HuH-7 (cell line): ENCODE measurements around the gene NDUFB3.
"Not testable (repeated sequence)": the region's sequence is repeated elsewhere in the genome, so short reads cannot be mapped to it uniquely, and the experiment has no call there.

ENCODE experiments used
- DNase-seq: peaks from one replicate; pipeline ENCODE4 v3.0.0; 2011; ENCODE audit warnings: low spot score

Gene NDUFB3

DNA sequence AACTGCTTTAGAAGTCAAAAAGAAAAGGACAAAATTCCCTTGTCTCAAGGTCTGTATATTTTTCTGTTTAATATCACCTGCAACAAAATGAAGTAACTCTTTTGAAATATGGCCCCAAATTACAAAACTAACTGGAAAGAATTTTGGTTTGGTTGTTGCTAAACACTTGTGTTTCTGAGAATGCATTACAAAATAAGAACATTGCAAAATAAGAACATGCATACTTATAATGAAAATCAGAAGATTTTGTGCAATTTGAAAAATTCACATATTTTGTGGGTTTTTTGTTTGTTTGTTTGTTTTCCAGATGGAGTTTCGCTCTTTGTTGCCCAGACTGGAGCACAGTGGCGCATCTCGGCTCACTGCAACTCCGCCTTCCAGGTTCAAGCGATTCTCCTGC lies 21.8 kb downstream of the NDUFB3 start:
- no peak for DNase-seq

DNA sequence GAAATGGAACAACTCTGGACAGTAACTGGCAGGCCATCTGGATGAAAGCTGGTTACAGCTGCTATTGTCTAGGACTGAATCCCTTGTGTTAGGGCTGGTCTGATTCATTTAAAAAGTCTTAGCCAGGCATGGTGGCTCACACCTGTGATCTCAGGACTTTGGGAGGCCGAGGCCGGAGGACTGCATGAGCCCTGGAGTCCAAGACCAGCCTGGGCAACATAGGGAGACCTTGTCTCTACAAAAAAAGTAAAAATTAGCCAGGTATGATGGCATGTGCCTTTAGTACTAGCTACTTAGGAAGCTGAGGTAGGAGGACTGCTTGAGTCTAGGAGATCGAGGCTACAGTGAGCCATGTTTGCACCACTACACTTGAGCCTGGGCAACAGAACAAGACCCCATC lies 28.7 kb downstream of the NDUFB3 start:
- DNase-seq, result no peak

DNA sequence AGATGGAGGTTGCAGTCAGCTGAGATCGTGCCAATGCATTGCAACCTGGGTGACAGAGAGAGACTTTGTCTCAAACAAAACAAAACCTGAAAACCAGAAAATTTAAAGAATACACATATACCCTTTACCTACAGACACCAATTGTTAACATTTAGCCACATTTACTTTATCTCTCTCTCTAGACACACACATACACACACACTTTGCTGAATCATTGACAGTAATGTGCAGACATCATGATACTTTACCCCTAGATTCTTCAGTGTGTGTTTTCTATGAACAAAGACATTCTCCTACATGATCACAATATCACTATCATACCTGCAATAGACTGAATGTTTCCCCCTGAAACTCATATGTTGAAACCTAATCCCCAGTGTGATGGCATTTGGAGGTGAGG lies 34.0 kb downstream of the NDUFB3 start:
- DNase-seq, result no peak

DNA sequence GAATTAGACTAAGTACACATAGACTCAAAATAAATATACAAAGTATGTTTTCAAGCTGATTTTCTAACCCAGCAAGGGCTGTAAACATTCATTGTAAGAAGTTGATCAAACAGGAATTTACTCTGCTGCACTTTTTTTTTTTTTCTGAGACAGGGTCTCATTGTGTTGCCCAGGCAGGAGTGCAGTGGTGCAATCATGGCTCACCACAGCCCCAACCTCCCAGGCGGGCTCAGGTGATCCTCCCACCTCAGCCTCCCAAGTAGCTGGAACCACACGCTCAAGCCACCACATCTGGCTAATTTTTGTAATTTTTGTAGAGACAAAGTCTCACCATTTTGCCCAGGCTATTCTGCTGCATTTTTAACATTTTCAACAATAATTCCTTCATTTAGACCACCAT lies 35.8 kb downstream of the NDUFB3 start:
- no peak for DNase-seq

DNA sequence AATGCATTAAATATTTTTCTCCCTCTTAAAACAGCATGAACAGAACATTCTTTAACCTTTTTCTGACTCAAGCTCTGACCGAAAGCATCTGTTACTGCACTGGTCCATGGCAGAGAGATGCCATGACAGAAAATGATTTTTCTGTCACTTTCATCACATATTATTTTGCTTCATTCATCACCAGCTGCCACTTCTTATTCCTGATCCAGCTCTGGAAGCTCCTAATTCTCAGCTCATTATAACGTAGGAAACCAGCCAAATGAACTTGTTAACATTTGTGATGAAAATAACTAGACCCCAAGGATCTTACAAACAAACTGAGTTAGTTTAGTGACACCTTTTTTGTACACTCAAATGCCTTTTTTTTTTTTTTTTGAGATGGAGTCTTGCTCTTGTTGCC lies 36.5 kb downstream of the NDUFB3 start:
- DNase-seq, result no peak

GRCh38 chr2:201109186-201109585 lies 37.4 kb downstream of the NDUFB3 start:
- no peak for DNase-seq

DNA sequence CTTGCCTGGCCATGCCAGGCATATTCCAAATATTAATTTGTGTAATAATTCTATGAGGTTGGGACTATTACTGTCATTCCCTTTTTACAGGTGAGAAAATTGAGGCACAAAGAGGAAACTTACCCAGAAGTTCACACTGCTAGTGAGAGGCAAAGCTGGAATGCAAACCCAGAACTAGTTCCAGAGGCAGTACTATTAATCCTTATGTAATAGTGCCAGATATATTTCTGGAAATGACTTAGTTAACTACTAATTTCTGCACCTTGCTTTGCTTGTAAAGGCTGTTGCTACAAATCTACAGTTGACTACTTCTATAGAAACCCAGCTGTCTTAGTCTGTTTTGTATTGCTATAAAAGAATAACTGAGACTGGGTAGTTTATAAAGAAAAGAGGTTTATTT lies 38.8 kb downstream of the NDUFB3 start:
- DNase-seq, result no peak

DNA sequence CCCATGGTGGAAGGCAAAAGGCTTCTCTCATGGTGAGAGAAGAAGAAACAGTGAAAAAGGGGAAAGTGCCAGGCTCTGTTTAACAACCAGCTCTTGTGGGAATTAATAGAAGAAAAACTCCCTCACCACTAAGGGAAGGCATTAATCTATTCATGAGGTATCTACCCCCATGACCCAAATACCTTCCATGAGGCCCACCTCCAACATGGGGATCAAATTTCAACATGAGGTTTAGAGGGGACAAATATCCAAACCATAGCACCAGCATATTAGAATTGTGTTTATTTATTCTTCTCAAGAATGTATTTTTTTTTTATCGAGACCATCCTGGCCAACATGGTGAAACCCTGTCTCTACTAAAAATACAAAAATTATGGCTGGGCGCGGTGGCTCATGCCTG lies 39.3 kb downstream of the NDUFB3 start:
- no peak for DNase-seq

GRCh38 chr2:201114350-201114749 lies 42.5 kb downstream of the NDUFB3 start:
- no peak for DNase-seq

- DNase-seq, result no peak
Measured at GRCh38 chr2:201114846-201115245, 43.0 kb downstream of the NDUFB3 start.

DNA sequence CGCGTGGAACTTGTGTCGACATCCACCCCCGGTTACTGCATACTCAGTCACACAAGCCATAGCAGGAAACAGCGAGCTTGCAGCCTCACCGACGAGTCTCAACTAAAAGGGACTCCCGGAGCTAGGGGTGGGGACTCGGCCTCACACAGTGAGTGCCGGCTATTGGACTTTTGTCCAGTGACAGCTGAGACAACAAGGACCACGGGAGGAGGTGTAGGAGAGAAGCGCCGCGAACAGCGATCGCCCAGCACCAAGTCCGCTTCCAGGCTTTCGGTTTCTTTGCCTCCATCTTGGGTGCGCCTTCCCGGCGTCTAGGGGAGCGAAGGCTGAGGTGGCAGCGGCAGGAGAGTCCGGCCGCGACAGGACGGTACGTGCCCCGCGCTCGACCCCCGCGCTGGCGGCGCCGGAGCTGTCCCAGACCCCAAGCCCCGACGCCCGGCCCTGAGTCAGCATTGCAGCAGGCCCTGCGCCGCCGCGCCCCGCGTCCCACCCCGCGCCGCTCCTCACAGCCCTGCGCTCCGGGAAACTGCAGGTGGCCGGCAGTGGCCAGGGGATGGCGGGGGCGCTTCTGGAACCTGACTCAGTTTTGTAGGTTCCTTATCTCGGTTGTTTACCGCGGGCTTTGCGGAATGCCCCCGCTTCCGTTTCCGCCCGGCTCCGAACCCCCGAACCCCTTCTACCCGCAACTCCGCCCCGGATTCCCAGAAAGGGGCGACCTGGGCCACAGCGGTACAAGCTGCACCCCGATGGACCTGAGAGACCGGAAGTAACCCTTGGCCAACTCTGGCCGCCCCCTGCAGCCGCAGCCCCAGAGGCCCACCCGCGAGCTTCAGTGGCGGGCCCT lies 44.5 kb downstream of the NDUFB3 start, which contains the start of gene CFLAR:
Gene CFLAR, plus strand, starts transcription at position 50 of the 844 bp plus-strand sequence. CDS start 13,702 bp downstream, outside the sequence.
- peak; percentile 61 for DNase-seq

GRCh38 chr2:201116959-201117734 lies 45.3 kb downstream of the NDUFB3 start:
- DNase-seq, result peak; percentile 48

- DNase-seq, result not testable (repeated sequence)
Measured at GRCh38 chr2:201117735-201118094, 45.9 kb downstream of the NDUFB3 start.

- peak; percentile 64 for DNase-seq
Measured at GRCh38 chr2:201118121-201118960, 46.5 kb downstream of the NDUFB3 start.

GRCh38 chr2:201118961-201119854 lies 47.4 kb downstream of the NDUFB3 start:
- DNase-seq, result no peak

GRCh38 chr2:201122276-201122675 lies 50.5 kb downstream of the NDUFB3 start:
- DNase-seq, result no peak

DNA sequence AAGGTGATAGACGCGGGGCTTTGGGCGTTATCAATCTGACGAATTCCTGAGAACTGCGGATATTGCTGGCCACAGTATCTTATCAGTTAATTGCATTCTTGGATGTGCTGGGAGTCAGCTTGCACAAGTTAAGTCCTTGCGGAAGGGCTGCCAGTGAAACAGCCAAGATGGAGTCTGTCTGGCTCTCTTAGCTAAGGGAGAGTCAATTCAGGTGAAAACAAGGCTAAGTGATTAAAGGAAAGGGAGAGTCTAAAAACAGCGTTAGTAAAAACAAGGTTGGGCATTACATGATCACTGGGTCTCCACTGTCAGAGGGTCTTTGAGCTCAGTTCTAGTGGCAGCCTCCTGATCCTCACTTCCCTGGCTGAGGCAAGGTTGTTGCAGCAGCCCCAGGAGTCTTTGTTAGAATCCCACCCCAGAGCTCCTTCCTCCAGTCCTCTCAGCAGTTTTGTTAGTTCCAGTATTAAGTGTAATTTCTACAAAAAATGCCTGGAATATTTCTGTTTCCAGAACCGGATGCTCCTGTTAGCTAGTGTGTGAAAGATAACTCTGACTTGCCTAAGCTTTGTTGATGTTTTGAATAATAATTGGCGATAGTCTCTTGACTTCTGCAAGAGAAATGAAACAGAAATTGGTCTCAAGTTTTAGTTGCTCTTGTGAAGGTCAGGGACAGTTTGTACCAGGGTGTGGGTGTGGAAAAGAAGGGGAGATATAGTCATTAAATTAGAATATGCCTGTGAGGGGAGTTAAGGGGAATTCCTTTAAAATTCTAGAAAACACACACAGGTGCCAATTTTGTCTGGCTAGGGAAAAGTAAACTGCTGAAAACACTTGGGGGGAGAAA lies 54.7 kb downstream of the NDUFB3 start:
- no peak for DNase-seq

GRCh38 chr2:201127152-201127511 lies 55.3 kb downstream of the NDUFB3 start:
- no peak for DNase-seq

- no peak for DNase-seq
Measured at GRCh38 chr2:201127570-201127969, 55.8 kb downstream of the NDUFB3 start.

GRCh38 chr2:201128033-201128432 lies 56.2 kb downstream of the NDUFB3 start:
- no peak for DNase-seq
